ENCODE results near the gene CHCHD3.

DNA sequence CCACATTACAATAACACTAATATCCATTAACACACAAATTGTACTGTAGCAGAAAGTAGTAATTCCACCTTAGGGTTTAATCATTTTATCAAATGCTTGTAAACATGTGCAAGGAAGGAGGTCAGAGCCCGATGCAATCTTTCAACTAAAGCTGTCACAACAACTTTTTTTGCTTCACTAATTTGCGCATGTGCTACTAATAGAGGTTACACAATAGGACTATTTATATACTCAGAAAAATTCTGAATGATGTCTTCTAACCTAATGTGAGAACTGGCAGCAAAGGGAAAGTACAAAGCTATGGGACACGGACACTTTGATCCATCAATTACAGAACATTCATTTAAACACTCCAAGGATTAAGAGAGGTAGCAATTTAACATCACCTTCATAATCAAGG, 244.4 kb downstream of the CHCHD3 start:
- TF ChIP-seq ARNTL (CRISPR knock-in tag; IDR thresholded peaks at IDR 0.05; ENCODE audit: borderline replicate concordance, low read depth), result no peak
- TF ChIP-seq PPARA (CRISPR knock-in tag; IDR thresholded peaks at IDR 0.05; ENCODE audit: borderline replicate concordance), result no peak
- TF ChIP-seq, protein P1, sequence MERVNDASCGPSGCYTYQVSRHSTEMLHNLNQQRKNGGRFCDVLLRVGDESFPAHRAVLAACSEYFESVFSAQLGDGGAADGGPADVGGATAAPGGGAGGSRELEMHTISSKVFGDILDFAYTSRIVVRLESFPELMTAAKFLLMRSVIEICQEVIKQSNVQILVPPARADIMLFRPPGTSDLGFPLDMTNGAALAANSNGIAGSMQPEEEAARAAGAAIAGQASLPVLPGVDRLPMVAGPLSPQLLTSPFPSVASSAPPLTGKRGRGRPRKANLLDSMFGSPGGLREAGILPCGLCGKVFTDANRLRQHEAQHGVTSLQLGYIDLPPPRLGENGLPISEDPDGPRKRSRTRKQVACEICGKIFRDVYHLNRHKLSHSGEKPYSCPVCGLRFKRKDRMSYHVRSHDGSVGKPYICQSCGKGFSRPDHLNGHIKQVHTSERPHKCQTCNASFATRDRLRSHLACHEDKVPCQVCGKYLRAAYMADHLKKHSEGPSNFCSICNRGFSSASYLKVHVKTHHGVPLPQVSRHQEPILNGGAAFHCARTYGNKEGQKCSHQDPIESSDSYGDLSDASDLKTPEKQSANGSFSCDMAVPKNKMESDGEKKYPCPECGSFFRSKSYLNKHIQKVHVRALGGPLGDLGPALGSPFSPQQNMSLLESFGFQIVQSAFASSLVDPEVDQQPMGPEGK (CRISPR knock-in tag; IDR thresholded peaks at IDR 0.05; ENCODE audit: borderline replicate concordance), result no peak
- TF ChIP-seq, protein P2, sequence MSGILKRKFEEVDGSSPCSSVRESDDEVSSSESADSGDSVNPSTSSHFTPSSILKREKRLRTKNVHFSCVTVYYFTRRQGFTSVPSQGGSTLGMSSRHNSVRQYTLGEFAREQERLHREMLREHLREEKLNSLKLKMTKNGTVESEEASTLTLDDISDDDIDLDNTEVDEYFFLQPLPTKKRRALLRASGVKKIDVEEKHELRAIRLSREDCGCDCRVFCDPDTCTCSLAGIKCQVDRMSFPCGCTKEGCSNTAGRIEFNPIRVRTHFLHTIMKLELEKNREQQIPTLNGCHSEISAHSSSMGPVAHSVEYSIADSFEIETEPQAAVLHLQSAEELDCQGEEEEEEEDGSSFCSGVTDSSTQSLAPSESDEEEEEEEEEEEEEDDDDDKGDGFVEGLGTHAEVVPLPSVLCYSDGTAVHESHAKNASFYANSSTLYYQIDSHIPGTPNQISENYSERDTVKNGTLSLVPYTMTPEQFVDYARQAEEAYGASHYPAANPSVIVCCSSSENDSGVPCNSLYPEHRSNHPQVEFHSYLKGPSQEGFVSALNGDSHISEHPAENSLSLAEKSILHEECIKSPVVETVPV (CRISPR knock-in tag; IDR thresholded peaks at IDR 0.05), result no peak
- no peak for TF ChIP-seq CREB5 (CRISPR knock-in tag; IDR thresholded peaks at IDR 0.05; ENCODE audit: low read depth)

Data from SK-N-SH treated with all-trans-retinoic acid at 6 μM for 48 hours (cell line).